Tibial nerve (tissue), 4 donors: Measurements from ENCODE around the gene ERC2. TPM values are rescaled to one million over a fixed set of nuclear protein-coding genes. Genes with fewer than 3 reads are reported as not detected.

Source experiments
- DNase-seq, 2 donors: peaks; one replicate each; pipeline ENCODE4 v3.0.0-alpha.2; 2019; ENCODE audit warnings: low spot score in 2 of 2
- H3K27ac ChIP-seq, 4 donors: fragments of 200-600 bp; sonication (generic) in 3 of 4; one replicate each; pipeline ENCODE4 v1.5.1; 2017 to 2019; ENCODE audit warnings: mild to moderate bottlenecking in 1 of 4
- H3K27me3 ChIP-seq, 2 donors: fragments of 200-600 bp; sonication (generic) in 1 of 2; one replicate each; pipeline versions ENCODE4 v1.5.1 to v1.6.0; 2017 to 2019
- H3K36me3 ChIP-seq, 3 donors: fragments of 200-600 bp; sonication (generic); one replicate each; pipeline ENCODE4 v1.5.1; 2018 to 2019
- H3K4me1 ChIP-seq, 4 donors: fragments of 200-600 bp; sonication (generic) in 3 of 4; one replicate each; pipeline ENCODE4 v1.5.1; 2017 to 2019
- H3K4me3 ChIP-seq, 4 donors: fragments of 200-600 bp; sonication (generic) in 3 of 4; one replicate each; pipeline ENCODE4 v1.5.1; 2017 to 2019; ENCODE audit warnings: mild to moderate bottlenecking in 1 of 4, moderate library complexity in 1 of 4
- H3K9me3 ChIP-seq, 4 donors: fragments of 200-600 bp; sonication (generic) in 3 of 4; one replicate each; pipeline ENCODE4 v1.5.1; 2017 to 2019
- EP300 ChIP-seq, 2 donors: sonication (generic); formaldehyde crosslinking; IDR thresholded peaks; one replicate each; pipeline ENCODE4 v1.6.1; 2017; ENCODE audit warnings: antibody characterized with exemption in 2 of 2, mild to moderate bottlenecking in 1 of 2
- POLR2A ChIP-seq, 2 donors: fragments of 450-650 bp; IDR thresholded peaks; one replicate each; pipeline ENCODE4 v1.6.1; 2017; ENCODE audit warnings: antibody characterized with exemption in 2 of 2, mild to moderate bottlenecking in 2 of 2, moderate library complexity in 2 of 2
- WGBS, 2 donors: methylation state at CpG; one replicate each; pipeline ENCODE4 v1.1.5; 2018; 5-methylcytosine and 5-hydroxymethylcytosine counted together
- total RNA-seq, 4 donors: library from RNA; depleted of rRNA; stranded (reverse); fragments of >200 nt; gene quantifications; one replicate each; pipeline ENCODE4 v1.1.0, GENCODE V29; 2016
- TF ChIP-seq, protein P1 (sequence below), 5 experiments: fragments of 200-600 bp in 3 of 5; fragments of 450-650 bp in 2 of 5; sonication (generic) in 3 of 5; IDR thresholded peaks; one replicate each; pipeline ENCODE4 v1.5.1; 2016 to 2019; ENCODE audit warnings: antibody characterized with exemption in 5 of 5, mild to moderate bottlenecking in 3 of 5, moderate library complexity in 2 of 5

Gene ERC2
- total RNA-seq, 4 donors from 2014 or later, result 0.84 to 0.98 (median 0.90) TPM; not detected in 1

- no peak for TF ChIP-seq POLR2A (IDR thresholded peaks at IDR 0.05)
- TF ChIP-seq, protein P1, sequence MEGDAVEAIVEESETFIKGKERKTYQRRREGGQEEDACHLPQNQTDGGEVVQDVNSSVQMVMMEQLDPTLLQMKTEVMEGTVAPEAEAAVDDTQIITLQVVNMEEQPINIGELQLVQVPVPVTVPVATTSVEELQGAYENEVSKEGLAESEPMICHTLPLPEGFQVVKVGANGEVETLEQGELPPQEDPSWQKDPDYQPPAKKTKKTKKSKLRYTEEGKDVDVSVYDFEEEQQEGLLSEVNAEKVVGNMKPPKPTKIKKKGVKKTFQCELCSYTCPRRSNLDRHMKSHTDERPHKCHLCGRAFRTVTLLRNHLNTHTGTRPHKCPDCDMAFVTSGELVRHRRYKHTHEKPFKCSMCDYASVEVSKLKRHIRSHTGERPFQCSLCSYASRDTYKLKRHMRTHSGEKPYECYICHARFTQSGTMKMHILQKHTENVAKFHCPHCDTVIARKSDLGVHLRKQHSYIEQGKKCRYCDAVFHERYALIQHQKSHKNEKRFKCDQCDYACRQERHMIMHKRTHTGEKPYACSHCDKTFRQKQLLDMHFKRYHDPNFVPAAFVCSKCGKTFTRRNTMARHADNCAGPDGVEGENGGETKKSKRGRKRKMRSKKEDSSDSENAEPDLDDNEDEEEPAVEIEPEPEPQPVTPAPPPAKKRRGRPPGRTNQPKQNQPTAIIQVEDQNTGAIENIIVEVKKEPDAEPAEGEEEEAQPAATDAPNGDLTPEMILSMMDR (IDR thresholded peaks at IDR 0.05), result no peak
- no peak for TF ChIP-seq EP300 (IDR thresholded peaks at IDR 0.05)
- whole genome bisulfite sequencing, 2 donors, result 52 to 56% methylated on average over 4 of the region's 4 CpGs
These were observed 687.4 kb downstream of the ERC2 start for GRCh38 chr3:55780913-55781312.

GRCh38 chr3:55779543-55779942 lies 688.7 kb downstream of the ERC2 start:
- WGBS, 2 donors, result 62 to 77% methylated on average over 5 of the region's 5 CpGs
- H3K4me1 ChIP-seq, result no peaks in the 10 kb centered on the region
- no peaks in the 10 kb centered on the region for H3K36me3 ChIP-seq
- H3K27ac ChIP-seq, result no peak overlapping the region
- no peaks in the 10 kb centered on the region for H3K9me3 ChIP-seq
- TF ChIP-seq EP300 (IDR thresholded peaks at IDR 0.05) (no peak), POLR2A (IDR thresholded peaks at IDR 0.05) (no peak)
- TF ChIP-seq, protein P1 (IDR thresholded peaks at IDR 0.05), result no peak
- H3K4me3 ChIP-seq, result no peak overlapping the region
- DNase-seq, result no peak
- H3K27me3 ChIP-seq, result no peaks in the 10 kb centered on the region

More at GRCh38 chr3:55780913-55781312, 687.4 kb downstream of the ERC2 start:
- no peaks in the 10 kb centered on the region for H3K9me3 ChIP-seq
- DNase-seq, result no peak
- no peaks in the 10 kb centered on the region for H3K36me3 ChIP-seq
- no peak overlapping the region for H3K4me3 ChIP-seq
- no peaks in the 10 kb centered on the region for H3K4me1 ChIP-seq
- H3K27ac ChIP-seq, result no peak overlapping the region
- H3K27me3 ChIP-seq, result no peaks in the 10 kb centered on the region

- no peak for TF ChIP-seq EP300 (IDR thresholded peaks at IDR 0.05)
- TF ChIP-seq POLR2A (IDR thresholded peaks at IDR 0.05), result no peak
- TF ChIP-seq, protein P1 (IDR thresholded peaks at IDR 0.05), result no peak
- no peaks in the 10 kb centered on the region for H3K9me3 ChIP-seq
- no peaks in the 10 kb centered on the region for H3K4me1 ChIP-seq
- H3K27me3 ChIP-seq, result no peaks in the 10 kb centered on the region
- WGBS, 2 donors, result 90 to 94% methylated on average over 6 of the region's 6 CpGs
- no peak overlapping the region for H3K4me3 ChIP-seq
- H3K27ac ChIP-seq, result no peak overlapping the region
- DNase-seq, result no peak
- no peaks in the 10 kb centered on the region for H3K36me3 ChIP-seq
These were observed 692.7 kb downstream of the ERC2 start for GRCh38 chr3:55775366-55776154.

GRCh38 chr3:55774856-55775255 lies 693.4 kb downstream of the ERC2 start:
- no peaks in the 10 kb centered on the region for H3K9me3 ChIP-seq
- no peak for DNase-seq
- TF ChIP-seq POLR2A (IDR thresholded peaks at IDR 0.05) (no peak), EP300 (IDR thresholded peaks at IDR 0.05) (no peak)
- TF ChIP-seq, protein P1 (IDR thresholded peaks at IDR 0.05), result no peak
- no peaks in the 10 kb centered on the region for H3K4me1 ChIP-seq
- H3K36me3 ChIP-seq, result no peaks in the 10 kb centered on the region
- no peak overlapping the region for H3K4me3 ChIP-seq
- H3K27me3 ChIP-seq, result no peaks in the 10 kb centered on the region
- no peak overlapping the region for H3K27ac ChIP-seq
- WGBS, 2 donors, result 81 to 88% methylated on average over 2 of the region's 2 CpGs

- Histone ChIP-seq H3K4me1 (no peaks in the 10 kb centered on the region), H3K36me3 (no peaks in the 10 kb centered on the region), H3K27me3 (no peaks in the 10 kb centered on the region), H3K4me3 (no peak overlapping the region), H3K27ac (no peak overlapping the region), H3K9me3 (no peaks in the 10 kb centered on the region)
- 95 to 97% methylated on average over 2 of the region's 2 CpGs for WGBS, 2 donors
- TF ChIP-seq EP300 (IDR thresholded peaks at IDR 0.05), result no peak
- TF ChIP-seq, protein P1 (IDR thresholded peaks at IDR 0.05), result no peak
- no peak for TF ChIP-seq POLR2A (IDR thresholded peaks at IDR 0.05)
- no peak for DNase-seq
These were observed 696.8 kb downstream of the ERC2 start for GRCh38 chr3:55771503-55771902.
